Keratinocyte (primary cell): ENCODE measurements around the gene KIAA1210. TPM values are rescaled to one million over a fixed set of nuclear protein-coding genes. Genes with fewer than 3 reads are reported as not detected.

Experiments
- DNase-seq: peaks from one replicate; pipeline ENCODE4 v3.0.0-alpha.2; 2011; ENCODE audit warnings: low read depth, missing footprints, low spot score
- FAIRE-seq: peaks from 2 replicates; lab custom pipeline; 2011; peaks lifted over from hg19 to GRCh38; lab: Jason Lieb, UNC
- H2AFZ ChIP-seq: 2 replicates; pipeline ENCODE4 v1.6.0; 2012; ENCODE audit warnings: low read length, control low read depth, inconsistent platforms; ENCODE audit not compliant: control insufficient read depth
- H3K27ac ChIP-seq: 2 replicates; pipeline ENCODE4 v1.5.1; 2011; ENCODE audit warnings: low read length; ENCODE audit not compliant: control insufficient read depth, insufficient read depth
- H3K27me3 ChIP-seq: 3 replicates; pipeline ENCODE4 v1.6.0; 2011; ENCODE audit warnings: low read length; ENCODE audit not compliant: control insufficient read depth, insufficient read depth; ENCODE audit errors: extremely low read depth
- H3K36me3 ChIP-seq, 2 experiments: 2 replicates in 1 of 2; 3 replicates in 1 of 2; pipeline ENCODE4 v1.5.1; 2011; ENCODE audit warnings: low read length in 2 of 2, mild to moderate bottlenecking in 1 of 2; ENCODE audit not compliant: control insufficient read depth in 2 of 2, insufficient read depth in 2 of 2; ENCODE audit errors: extremely low read depth in 1 of 2
- H3K4me1 ChIP-seq: 3 replicates; pipeline ENCODE4 v1.5.1; 2011; ENCODE audit warnings: low read length; ENCODE audit not compliant: control insufficient read depth, insufficient read depth; ENCODE audit errors: extremely low read depth
- H3K4me2 ChIP-seq: 3 replicates; pipeline ENCODE4 v1.6.0; 2011; ENCODE audit warnings: low read depth, low read length; ENCODE audit not compliant: control insufficient read depth, insufficient read depth; ENCODE audit errors: extremely low read depth
- H3K4me3 ChIP-seq, 3 experiments: fragments of 200-600 bp in 1 of 3; sonication (generic) in 1 of 3; 2 replicates in 2 of 3; 3 replicates in 1 of 3; pipeline ENCODE4 v1.5.1; 2011 to 2016; ENCODE audit warnings: low read length in 3 of 3, mild to moderate bottlenecking in 3 of 3, control low read depth in 2 of 3, inconsistent platforms in 1 of 3, low read depth in 1 of 3, mixed read lengths in 1 of 3, mixed run types in 1 of 3, moderate library complexity in 1 of 3; ENCODE audit not compliant: control insufficient read depth in 2 of 3, insufficient read depth in 2 of 3; ENCODE audit errors: extremely low read depth in 1 of 3
- H3K79me2 ChIP-seq: 2 replicates; pipeline ENCODE4 v1.6.0; 2012; ENCODE audit warnings: low read length; ENCODE audit not compliant: control insufficient read depth, insufficient read depth
- H3K9ac ChIP-seq: 3 replicates; pipeline ENCODE4 v1.6.0; 2011; ENCODE audit warnings: low read length; ENCODE audit not compliant: control insufficient read depth, insufficient read depth; ENCODE audit errors: extremely low read depth
- H3K9me1 ChIP-seq: 3 replicates; pipeline ENCODE4 v1.6.0; 2011; ENCODE audit warnings: low read length; ENCODE audit not compliant: control insufficient read depth, insufficient read depth; ENCODE audit errors: extremely low read depth
- H3K9me3 ChIP-seq: 2 replicates; pipeline ENCODE4 v1.5.1; 2012; ENCODE audit warnings: low read depth, low read length; ENCODE audit not compliant: control insufficient read depth
- H4K20me1 ChIP-seq: 3 replicates; pipeline ENCODE4 v1.6.0; 2011; ENCODE audit warnings: low read length; ENCODE audit not compliant: control insufficient read depth, insufficient read depth; ENCODE audit errors: extremely low read depth
- EZH2 ChIP-seq: IDR thresholded peaks from one replicate; pipeline ENCODE4 v1.6.1; 2012; ENCODE audit warnings: inconsistent platforms, mild to moderate bottlenecking, low read length, moderate library complexity
- dilution Hi-C: fragments of 300-500 bp; cut with MboI; formaldehyde crosslinking; loops from one replicate; pipeline ENCODE4 v1.7.0; 2020; ENCODE audit warnings: low sequenced_read_pairs; ENCODE audit not compliant: extremely low pct_ligation_motif_present
- polyA plus RNA-seq, 5 experiments: library from polyadenylated mRNA; depleted of rRNA in 3 of 5; stranded (reverse) in 3 of 5; stranded (forward) in 1 of 5; unstranded in 1 of 5; fragments of >200 nt; gene quantifications; 1 replicate in 1 of 5; 2 replicates in 3 of 5; 3 replicates in 1 of 5; pipeline versions ENCODE4 v1.2.1 to v1.2.3, GENCODE V29; 2011 to 2012; ENCODE audit warnings: missing spikeins in 2 of 5, low read depth in 1 of 5, low replicate concordance in 1 of 5
- TF ChIP-seq, protein P1 (sequence below), 3 experiments: IDR thresholded peaks in 1 of 3; conservative IDR thresholded peaks in 1 of 3; optimal IDR thresholded peaks in 1 of 3; 2 replicates in 2 of 3; 3 replicates in 1 of 3; pipeline versions ENCODE3 to v1.5.1; 2011; ENCODE audit warnings: low read length in 3 of 3, mild to moderate bottlenecking in 3 of 3, moderate library complexity in 2 of 3, control low read depth in 1 of 3, inconsistent platforms in 1 of 3; ENCODE audit not compliant: insufficient read depth in 2 of 3; ENCODE audit errors: extremely low read depth in 1 of 3

The KIAA1210 gene
- polyA plus RNA-seq, 1 donor (not counting 4 experiments of a cell fraction or from before 2014, with no cell fraction given): not detected

DNA sequence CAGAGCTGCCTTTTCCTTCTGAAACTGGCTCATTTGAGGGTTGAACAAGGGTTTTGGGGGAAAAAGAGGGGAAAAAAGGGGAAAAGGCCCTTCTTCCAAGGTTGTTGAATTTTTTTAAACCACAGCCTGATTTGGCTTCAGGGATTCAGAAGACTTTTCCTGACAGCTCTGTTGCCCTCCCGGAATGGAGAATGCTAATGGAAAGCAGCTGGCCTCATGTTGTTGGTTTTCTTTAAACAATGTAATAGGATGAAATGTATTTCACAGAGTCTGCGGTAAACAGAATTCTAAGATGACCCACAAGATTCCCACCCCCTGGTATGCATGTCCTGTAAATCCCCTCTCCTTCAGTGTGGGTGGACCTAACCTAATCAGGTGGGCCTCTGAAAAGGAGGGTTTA is 3.3 kb upstream of the KIAA1210 start:
- Histone ChIP-seq H3K4me2 (no peak overlapping the region), H3K79me2 (no peaks in the 10 kb centered on the region), H3K9me3 (no peaks in the 10 kb centered on the region), H3K9ac (no peak overlapping the region), H2AFZ (no peak overlapping the region), H3K4me3 (no peak overlapping the region), H3K27me3 (no peaks in the 10 kb centered on the region), H3K27ac (no peak overlapping the region), H4K20me1 (no peaks in the 10 kb centered on the region), H3K9me1 (no peaks in the 10 kb centered on the region), H3K36me3 (no peaks in the 10 kb centered on the region), H3K4me1 (no peaks in the 10 kb centered on the region)
- no peak for TF ChIP-seq EZH2
- TF ChIP-seq, protein P1, sequence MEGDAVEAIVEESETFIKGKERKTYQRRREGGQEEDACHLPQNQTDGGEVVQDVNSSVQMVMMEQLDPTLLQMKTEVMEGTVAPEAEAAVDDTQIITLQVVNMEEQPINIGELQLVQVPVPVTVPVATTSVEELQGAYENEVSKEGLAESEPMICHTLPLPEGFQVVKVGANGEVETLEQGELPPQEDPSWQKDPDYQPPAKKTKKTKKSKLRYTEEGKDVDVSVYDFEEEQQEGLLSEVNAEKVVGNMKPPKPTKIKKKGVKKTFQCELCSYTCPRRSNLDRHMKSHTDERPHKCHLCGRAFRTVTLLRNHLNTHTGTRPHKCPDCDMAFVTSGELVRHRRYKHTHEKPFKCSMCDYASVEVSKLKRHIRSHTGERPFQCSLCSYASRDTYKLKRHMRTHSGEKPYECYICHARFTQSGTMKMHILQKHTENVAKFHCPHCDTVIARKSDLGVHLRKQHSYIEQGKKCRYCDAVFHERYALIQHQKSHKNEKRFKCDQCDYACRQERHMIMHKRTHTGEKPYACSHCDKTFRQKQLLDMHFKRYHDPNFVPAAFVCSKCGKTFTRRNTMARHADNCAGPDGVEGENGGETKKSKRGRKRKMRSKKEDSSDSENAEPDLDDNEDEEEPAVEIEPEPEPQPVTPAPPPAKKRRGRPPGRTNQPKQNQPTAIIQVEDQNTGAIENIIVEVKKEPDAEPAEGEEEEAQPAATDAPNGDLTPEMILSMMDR (optimal IDR thresholded peaks at IDR 0.05 in 1 of 3, IDR thresholded peaks at IDR 0.05 in 1 of 3, conservative IDR thresholded peaks at IDR 0.05 in 1 of 3; ENCODE audit: extremely low read depth in 1 of 3, insufficient read depth in 2 of 3, low read length in 3 of 3): no peak
- dilution Hi-C loops: no loop called here
- no peak for DNase-seq
- FAIRE-seq: no peak

DNA sequence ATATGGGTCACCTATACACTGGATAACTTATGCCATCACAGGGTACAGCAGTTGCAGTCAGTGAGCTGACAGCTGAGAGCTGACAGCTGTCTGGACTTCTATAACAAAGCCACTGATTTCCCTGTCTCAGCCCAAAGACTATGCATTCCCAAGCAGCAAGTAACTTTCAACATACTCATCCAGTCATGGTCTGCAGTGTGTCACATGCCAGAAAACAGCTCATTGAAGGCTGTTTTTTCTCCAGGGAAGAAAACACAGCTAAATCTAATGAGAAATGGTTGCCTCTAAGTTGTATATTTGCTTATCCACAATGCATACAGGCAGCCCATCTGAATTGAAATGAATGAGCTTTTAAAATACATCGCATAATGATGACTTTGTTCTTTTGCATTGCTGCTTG is 6.3 kb downstream of the KIAA1210 start:
- H3K9me1 ChIP-seq: no peaks in the 10 kb centered on the region
- peaks cover 3% of the 10 kb centered on the region for H3K27me3 ChIP-seq
- dilution Hi-C loops: no loop called here
- no peaks in the 10 kb centered on the region for H3K9me3 ChIP-seq
- H3K36me3 ChIP-seq: no peaks in the 10 kb centered on the region
- no peak for FAIRE-seq
- no peaks in the 10 kb centered on the region for H4K20me1 ChIP-seq
- H3K79me2 ChIP-seq: no peaks in the 10 kb centered on the region
- no peak overlapping the region for H3K4me2 ChIP-seq
- no peak for DNase-seq
- H3K4me1 ChIP-seq: no peaks in the 10 kb centered on the region
- no peak overlapping the region for H3K27ac ChIP-seq
- no peak overlapping the region for H3K9ac ChIP-seq
- no peak overlapping the region for H2AFZ ChIP-seq
- H3K4me3 ChIP-seq: no peak overlapping the region
- TF ChIP-seq, protein P1 (optimal IDR thresholded peaks at IDR 0.05 in 1 of 3, IDR thresholded peaks at IDR 0.05 in 1 of 3, conservative IDR thresholded peaks at IDR 0.05 in 1 of 3; ENCODE audit: extremely low read depth in 1 of 3, insufficient read depth in 2 of 3, low read length in 3 of 3): no peak
- no peak for TF ChIP-seq EZH2
